IMR-90 (cell line): ENCODE results near the gene COL5A1. TPM values are rescaled to one million over a fixed set of nuclear protein-coding genes. Genes with fewer than 3 reads are reported as not detected.

Experiments
- ATAC-seq: fragments of 200-7000 bp; cut with Tn5 transposase; 2 replicates; pipeline ENCODE4 v1.9.1; 2020; ENCODE audit warnings: low read depth, mild to moderate bottlenecking, moderate library complexity
- BruUV-seq: library from RNA; stranded (reverse); fragments of 400-500 nt; replicated peaks from 2 replicates; lab custom pipeline; 2021; lab: Mats Ljungman, UMichigan
- CTCF ChIA-PET: fragments of 300-600 bp; formaldehyde crosslinking; extraction: SDS; loops from one replicate; lab custom pipeline; 2021; ENCODE audit warnings: antibody characterized with exemption; lab: Yijun Ruan, JAX
- POLR2A ChIA-PET: fragments of 300-600 bp; sonication (Branson Sonifier 250); formaldehyde crosslinking; loops from one replicate; lab custom pipeline; 2022; ENCODE audit warnings: antibody characterized with exemption; ENCODE audit not compliant: unreplicated experiment; lab: Charles Lee
- DNase-seq: peaks from one replicate; pipeline ENCODE4 v3.0.0; 2013
- H2AFZ ChIP-seq: replicated peaks from 2 replicates; pipeline ENCODE3; 2013; ENCODE audit warnings: low read length, mild to moderate bottlenecking; ENCODE audit not compliant: poor library complexity
- H2AK5ac ChIP-seq: 2 replicates; pipeline ENCODE4 v1.6.1; 2013; ENCODE audit warnings: low read depth, low read length, inconsistent platforms
- H2AK9ac ChIP-seq: replicated peaks from 2 replicates; pipeline ENCODE3; 2013; ENCODE audit warnings: mild to moderate bottlenecking, low read depth, low read length, moderate library complexity; ENCODE audit not compliant: poor library complexity
- H2BK120ac ChIP-seq: 2 replicates; pipeline ENCODE4 v1.6.1; 2013; ENCODE audit warnings: low read depth, low read length, inconsistent platforms
- H2BK15ac ChIP-seq: 3 replicates; pipeline ENCODE4 v1.6.1; 2013; ENCODE audit warnings: low read depth, low read length, inconsistent platforms
- H2BK20ac ChIP-seq: 2 replicates; pipeline ENCODE4 v1.6.1; 2013; ENCODE audit warnings: low read depth, mild to moderate bottlenecking, inconsistent platforms, low read length, moderate library complexity
- H2BK5ac ChIP-seq: 2 replicates; pipeline ENCODE4 v1.6.1; 2013; ENCODE audit warnings: mild to moderate bottlenecking, low read depth, low read length, inconsistent platforms; ENCODE audit not compliant: poor library complexity, severe bottlenecking
- H3K14ac ChIP-seq: replicated peaks from 2 replicates; pipeline ENCODE4 v1.6.1; 2013; ENCODE audit warnings: low read depth, low read length, inconsistent platforms
- H3K18ac ChIP-seq: 2 replicates; pipeline ENCODE4 v1.6.1; 2013; ENCODE audit warnings: low read depth, low read length, control low read depth
- H3K23ac ChIP-seq: 2 replicates; pipeline ENCODE4 v1.6.1; 2013; ENCODE audit warnings: low read depth, low read length, inconsistent platforms
- H3K27ac ChIP-seq: 2 replicates; pipeline ENCODE4 v1.5.1; 2013; ENCODE audit warnings: mild to moderate bottlenecking, control low read depth, low read length; ENCODE audit not compliant: insufficient read depth
- H3K27me3 ChIP-seq: 2 replicates; pipeline ENCODE4 v1.6.1; 2013; ENCODE audit warnings: low read length; ENCODE audit not compliant: control insufficient read depth, insufficient read depth
- H3K36me3 ChIP-seq: 2 replicates; pipeline ENCODE4 v1.6.1; 2013; ENCODE audit warnings: low read length, mixed read lengths; ENCODE audit not compliant: control insufficient read depth, insufficient read depth
- H3K4ac ChIP-seq: 2 replicates; pipeline ENCODE4 v1.6.1; 2013; ENCODE audit warnings: low read depth, low read length, inconsistent platforms
- H3K4me1 ChIP-seq: 2 replicates; pipeline ENCODE4 v1.6.1; 2013; ENCODE audit warnings: low read length, mixed read lengths; ENCODE audit not compliant: control insufficient read depth, insufficient read depth
- H3K4me2 ChIP-seq: 2 replicates; pipeline ENCODE4 v1.6.1; 2013; ENCODE audit warnings: low read depth, mild to moderate bottlenecking, control low read depth, low read length, moderate library complexity
- H3K4me3 ChIP-seq: 2 replicates; pipeline ENCODE4 v1.5.1; 2013; ENCODE audit warnings: low read depth, mild to moderate bottlenecking, control low read depth, low read length, moderate library complexity; ENCODE audit not compliant: insufficient read depth
- H3K56ac ChIP-seq: 2 replicates; pipeline ENCODE4 v1.6.1; 2013; ENCODE audit warnings: low read length, inconsistent platforms; ENCODE audit not compliant: insufficient read depth; ENCODE audit errors: extremely low read depth
- H3K79me1 ChIP-seq, 2 experiments: 2 replicates each; pipeline ENCODE4 v1.6.1; 2013; ENCODE audit warnings: low read length in 2 of 2, inconsistent platforms in 1 of 2, low read depth in 1 of 2
- H3K9ac ChIP-seq: 2 replicates; pipeline ENCODE4 v1.6.1; 2013; ENCODE audit warnings: low read depth, low read length, control low read depth
- H3K9me1 ChIP-seq: 2 replicates; pipeline ENCODE4 v1.6.1; 2013; ENCODE audit warnings: low read length, inconsistent platforms; ENCODE audit not compliant: insufficient read depth
- H3K9me3 ChIP-seq: 2 replicates; pipeline ENCODE4 v1.6.1; 2013; ENCODE audit warnings: low read length; ENCODE audit not compliant: control insufficient read depth, insufficient read depth
- H4K20me1 ChIP-seq: 2 replicates; pipeline ENCODE4 v1.6.1; 2013; ENCODE audit warnings: low read length, inconsistent platforms; ENCODE audit not compliant: insufficient read depth
- H4K5ac ChIP-seq: 2 replicates; pipeline ENCODE4 v1.6.1; 2013; ENCODE audit warnings: mild to moderate bottlenecking, low read depth, low read length, control low read depth
- H4K8ac ChIP-seq, 2 experiments: 2 replicates each; pipeline ENCODE4 v1.6.1; 2013; ENCODE audit warnings: low read depth in 2 of 2, low read length in 2 of 2, control low read depth in 1 of 2, inconsistent platforms in 1 of 2
- H4K91ac ChIP-seq: 2 replicates; pipeline ENCODE4 v1.6.1; 2013; ENCODE audit warnings: low read depth, low read length, inconsistent platforms; ENCODE audit not compliant: insufficient read depth
- BHLHE40 ChIP-seq: fragments of 150-350 bp; IDR thresholded peaks from 2 replicates; pipeline ENCODE4 v1.6.1; 2016; ENCODE audit warnings: mild to moderate bottlenecking, low read depth, low read length
- CHD1 ChIP-seq: IDR thresholded peaks from 2 replicates; pipeline ENCODE4 v1.6.1; 2012; ENCODE audit warnings: low read depth, low read length, improper control_type of control experiment
- MAFK ChIP-seq: IDR thresholded peaks from 2 replicates; pipeline ENCODE4 v1.6.1; 2012; ENCODE audit warnings: low read depth, low read length, improper control_type of control experiment
- NFE2L2 ChIP-seq: fragments of 150-350 bp; IDR thresholded peaks from 2 replicates; pipeline ENCODE4 v1.6.1; 2016; ENCODE audit warnings: low read depth, mild to moderate bottlenecking, low read length
- POLR2A ChIP-seq: IDR thresholded peaks from 2 replicates; pipeline ENCODE4 v1.6.1; 2012; ENCODE audit warnings: mild to moderate bottlenecking, low read depth, low read length
- RAD21 ChIP-seq: IDR thresholded peaks from 2 replicates; pipeline ENCODE4 v1.6.1; 2012; ENCODE audit warnings: low read length, improper control_type of control experiment
- RFX5 ChIP-seq: IDR thresholded peaks from 2 replicates; pipeline ENCODE4 v1.8.0; 2012; ENCODE audit warnings: low read depth, mild to moderate bottlenecking, low read length, moderate library complexity
- SMC3 ChIP-seq: fragments of 150-350 bp; IDR thresholded peaks from 2 replicates; pipeline ENCODE4 v1.6.1; 2016; ENCODE audit warnings: low read depth, mild to moderate bottlenecking, antibody characterized with exemption, low read length, moderate library complexity
- WGBS, 2 experiments: methylation state at CpG; one replicate each; pipeline versions ENCODE4 v1.1.5 to v1.1.7; 2013; ENCODE audit warnings: missing lambda C conversion rate in 2 of 2; ENCODE audit not compliant: insufficient read length in 1 of 2; ENCODE audit errors: extremely low coverage in 2 of 2; 5-methylcytosine and 5-hydroxymethylcytosine counted together
- dilution Hi-C: fragments of 300-500 bp; cut with HindIII; formaldehyde crosslinking; loops from one replicate; pipeline ENCODE4 v1.14.3; 2018; ENCODE audit warnings: low sequenced_read_pairs; ENCODE audit not compliant: unreplicated experiment
- in situ Hi-C: fragments of 300-500 bp; cut with MboI; formaldehyde crosslinking; loops from 3 replicates; pipeline ENCODE4 v1.14.3; 2019; ENCODE audit warnings: low sequenced_read_pairs, inconsistent platforms, mixed read lengths
- intact Hi-C: fragments of 100-400 bp; cut with micrococcal nuclease; formaldehyde crosslinking; loops from 2 replicates; pipeline ENCODE4 v1.10.0; 2022
- polyA plus RNA-seq, 3 experiments: library from polyadenylated mRNA; depleted of rRNA; stranded (reverse); fragments of >200 nt; gene quantifications; 2 replicates each; pipeline ENCODE4 v1.2.3, GENCODE V29; 2012; ENCODE audit warnings: low replicate concordance in 1 of 3
- total RNA-seq: library from RNA; depleted of rRNA; stranded (reverse); fragments of >200 nt; gene quantifications from 2 replicates; pipeline ENCODE4 v1.2.3, GENCODE V29; 2012
- TF ChIP-seq, protein P1 (sequence below): fragments of 150-350 bp; IDR thresholded peaks from 2 replicates; pipeline ENCODE4 v1.6.1; 2017; ENCODE audit warnings: mild to moderate bottlenecking, antibody characterized with exemption, low read length, low read depth
- TF ChIP-seq, protein P2 (sequence below): conservative IDR thresholded peaks from 2 replicates; pipeline ENCODE4 v1.5.1; 2012; ENCODE audit warnings: mild to moderate bottlenecking, low read depth, low read length, improper control_type of control experiment

Gene COL5A1
- total and polyA plus RNA-seq, 2 of the 4 experiments (the other 2 are of a cell fraction), result 19.2 to 173 TPM

DNA sequence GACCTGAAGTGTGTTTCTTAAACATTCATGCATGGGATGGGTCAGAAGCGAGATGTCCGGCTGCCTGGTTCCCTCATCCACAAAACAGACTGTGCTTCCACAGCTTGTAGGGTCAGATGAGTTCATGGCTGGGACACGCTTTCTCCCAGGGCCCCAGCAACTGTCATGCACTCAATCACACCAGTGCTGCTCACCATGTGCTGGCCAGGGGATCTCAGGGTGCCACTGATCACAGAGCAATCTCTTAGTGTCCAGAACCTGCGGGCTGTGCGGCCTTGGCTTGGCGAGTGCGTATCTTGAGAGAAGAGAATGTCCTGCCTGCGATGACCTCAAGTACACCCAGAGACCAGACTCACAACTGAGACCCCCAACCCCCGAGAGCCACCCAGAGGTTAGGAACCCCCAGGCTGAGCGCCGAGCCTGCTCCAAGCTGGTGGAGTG lies 213.0 kb downstream of the COL5A1 start:
- H4K91ac ChIP-seq, result no peak overlapping the region
- no peaks in the 10 kb centered on the region for H3K79me1 ChIP-seq
- H2AK5ac ChIP-seq, result no peak overlapping the region
- H3K4me3 ChIP-seq, result no peak overlapping the region
- POLR2A ChIA-PET, result no interaction called here
- H2AFZ ChIP-seq, result no peak overlapping the region
- H3K27me3 ChIP-seq, result no peaks in the 10 kb centered on the region
- no peaks in the 10 kb centered on the region; the same call in 1 of the 2 replicates for H4K20me1 ChIP-seq
- H4K8ac ChIP-seq, result no peak overlapping the region
- dilution Hi-C loops, result no loop called here
- no peak overlapping the region for H2BK20ac ChIP-seq
- TF ChIP-seq RAD21 (no peak), BHLHE40 (no peak), MAFK (no peak), RFX5 (no peak), SMC3 (no peak), POLR2A (no peak), NFE2L2 (no peak), CHD1 (no peak)
- TF ChIP-seq, protein P1, sequence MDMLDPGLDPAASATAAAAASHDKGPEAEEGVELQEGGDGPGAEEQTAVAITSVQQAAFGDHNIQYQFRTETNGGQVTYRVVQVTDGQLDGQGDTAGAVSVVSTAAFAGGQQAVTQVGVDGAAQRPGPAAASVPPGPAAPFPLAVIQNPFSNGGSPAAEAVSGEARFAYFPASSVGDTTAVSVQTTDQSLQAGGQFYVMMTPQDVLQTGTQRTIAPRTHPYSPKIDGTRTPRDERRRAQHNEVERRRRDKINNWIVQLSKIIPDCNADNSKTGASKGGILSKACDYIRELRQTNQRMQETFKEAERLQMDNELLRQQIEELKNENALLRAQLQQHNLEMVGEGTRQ, result no peak
- TF ChIP-seq, protein P2, sequence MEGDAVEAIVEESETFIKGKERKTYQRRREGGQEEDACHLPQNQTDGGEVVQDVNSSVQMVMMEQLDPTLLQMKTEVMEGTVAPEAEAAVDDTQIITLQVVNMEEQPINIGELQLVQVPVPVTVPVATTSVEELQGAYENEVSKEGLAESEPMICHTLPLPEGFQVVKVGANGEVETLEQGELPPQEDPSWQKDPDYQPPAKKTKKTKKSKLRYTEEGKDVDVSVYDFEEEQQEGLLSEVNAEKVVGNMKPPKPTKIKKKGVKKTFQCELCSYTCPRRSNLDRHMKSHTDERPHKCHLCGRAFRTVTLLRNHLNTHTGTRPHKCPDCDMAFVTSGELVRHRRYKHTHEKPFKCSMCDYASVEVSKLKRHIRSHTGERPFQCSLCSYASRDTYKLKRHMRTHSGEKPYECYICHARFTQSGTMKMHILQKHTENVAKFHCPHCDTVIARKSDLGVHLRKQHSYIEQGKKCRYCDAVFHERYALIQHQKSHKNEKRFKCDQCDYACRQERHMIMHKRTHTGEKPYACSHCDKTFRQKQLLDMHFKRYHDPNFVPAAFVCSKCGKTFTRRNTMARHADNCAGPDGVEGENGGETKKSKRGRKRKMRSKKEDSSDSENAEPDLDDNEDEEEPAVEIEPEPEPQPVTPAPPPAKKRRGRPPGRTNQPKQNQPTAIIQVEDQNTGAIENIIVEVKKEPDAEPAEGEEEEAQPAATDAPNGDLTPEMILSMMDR, result no peak
- H2AK9ac ChIP-seq, result no peak overlapping the region
- no peak overlapping the region for H3K56ac ChIP-seq
- no CpG with 5 or more reads among the region's 11 CpGs for whole genome bisulfite sequencing, 2 experiments
- no peak overlapping the region for H2BK5ac ChIP-seq
- H2BK15ac ChIP-seq, result no peak overlapping the region
- no peak overlapping the region for H3K9ac ChIP-seq
- no peak overlapping the region for H3K4ac ChIP-seq
- ATAC-seq (no peak), DNase-seq (no peak)
- no peak overlapping the region for H3K14ac ChIP-seq
- peaks cover 3% of the 10 kb centered on the region; the same call in 1 of the 2 replicates for H3K9me1 ChIP-seq
- peaks cover 5% of the 10 kb centered on the region for H3K9me3 ChIP-seq
- H4K5ac ChIP-seq, result no peak overlapping the region
- H2BK120ac ChIP-seq, result no peak overlapping the region
- no peak overlapping the region for H3K23ac ChIP-seq
- peaks cover 6% of the 10 kb centered on the region; the same call in 1 of the 2 replicates for H3K4me1 ChIP-seq
- no peaks in the 10 kb centered on the region for H3K36me3 ChIP-seq
- in situ Hi-C loops, result no loop called here
- no peak overlapping the region for H3K18ac ChIP-seq
- intact Hi-C loops, result no loop called here
- H3K4me2 ChIP-seq, result no peak overlapping the region
- H3K27ac ChIP-seq, result no peak overlapping the region
- no TSS peak for BruUV-seq
- CTCF ChIA-PET, result no interaction called here
